D721Med (cell line): ENCODE results near the gene CHI3L1.

Experiments
- DNase-seq: peaks from one replicate; pipeline ENCODE4 v3.0.0; 2011; ENCODE audit warnings: low spot score; ENCODE audit not compliant: insufficient read length
- FAIRE-seq: peaks from 2 replicates; lab custom pipeline; 2011; peaks lifted over from hg19 to GRCh38; lab: Jason Lieb, UNC
- CTCF ChIP-seq: IDR thresholded peaks from 2 replicates; pipeline ENCODE4 v1.5.1; 2012; ENCODE audit warnings: mild to moderate bottlenecking, control low read depth; ENCODE audit not compliant: insufficient read depth; ENCODE audit errors: missing control alignments

Gene CHI3L1

DNA sequence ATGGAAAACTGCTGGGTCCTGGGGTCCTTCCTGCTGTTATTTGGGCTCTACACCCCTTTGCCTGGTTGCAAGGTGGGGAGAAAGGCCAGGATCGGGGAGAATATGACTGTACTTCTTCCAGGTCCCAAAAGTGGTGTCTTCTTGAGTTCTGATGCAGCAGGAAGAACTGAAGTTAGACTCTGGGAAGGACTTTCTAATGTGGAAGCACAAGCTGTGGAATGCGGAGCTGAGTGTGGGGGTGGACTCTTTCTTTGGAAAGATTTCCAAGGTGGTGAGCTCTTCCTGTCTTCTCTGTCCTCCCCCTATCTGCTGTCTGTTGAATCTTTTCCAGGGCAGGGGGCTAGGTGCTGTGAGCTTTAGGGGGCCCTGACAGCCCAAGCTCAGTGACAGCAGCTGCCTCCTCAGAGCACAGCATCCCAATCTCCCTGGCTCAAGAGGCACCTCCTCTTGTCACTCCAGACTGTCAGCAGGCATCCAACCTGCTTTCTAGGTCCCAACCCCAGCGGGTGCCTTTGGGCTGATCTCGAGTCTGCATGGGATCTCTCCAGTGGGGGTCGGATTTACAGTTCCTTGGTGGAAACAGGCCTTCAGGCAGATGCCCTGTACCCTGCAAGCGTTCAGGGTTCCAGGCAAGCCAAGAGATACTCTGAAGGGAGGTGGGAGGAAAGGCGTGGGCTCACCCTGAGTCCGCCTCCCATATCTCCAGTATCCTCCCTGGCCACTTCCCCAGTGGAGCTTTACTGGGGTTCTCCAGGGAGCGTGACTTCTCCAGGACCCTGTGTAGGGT is 35.8 kb downstream of the CHI3L1 start:
- no peak for TF ChIP-seq CTCF
- FAIRE-seq (no peak), DNase-seq (no peak)

DNA sequence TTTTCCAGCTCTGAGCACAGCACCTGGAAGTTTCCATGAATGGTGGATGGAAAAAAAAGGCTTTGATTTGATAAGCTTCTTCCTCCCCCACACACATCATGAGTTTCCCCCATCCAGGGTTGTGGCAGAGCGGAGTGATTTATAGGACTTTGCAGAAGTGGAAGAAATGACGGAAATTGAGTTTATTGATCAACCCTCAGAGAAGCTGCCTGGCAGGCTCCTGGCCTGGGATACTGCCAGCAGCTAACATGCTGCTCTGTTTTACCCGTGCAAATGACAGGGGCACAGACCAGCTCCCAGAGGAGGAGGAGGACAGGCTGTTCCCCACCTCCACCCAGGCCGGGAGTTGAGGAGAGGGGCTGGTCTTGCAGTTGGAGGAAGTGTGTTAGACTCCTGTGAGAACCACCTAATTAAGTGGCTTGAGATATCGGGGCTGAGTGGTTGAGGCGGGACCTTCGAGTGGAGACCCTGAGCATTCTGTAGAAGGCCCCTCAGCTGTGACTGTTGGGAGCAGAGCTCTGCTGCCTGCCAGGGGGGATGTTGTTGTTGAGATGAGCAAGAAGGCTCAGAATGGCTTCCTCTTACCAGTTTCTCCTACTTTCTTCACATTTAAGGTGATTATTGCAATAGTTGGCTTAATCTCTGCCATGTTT is 37.2 kb downstream of the CHI3L1 start:
- no peak for DNase-seq
- TF ChIP-seq CTCF: no peak

DNA sequence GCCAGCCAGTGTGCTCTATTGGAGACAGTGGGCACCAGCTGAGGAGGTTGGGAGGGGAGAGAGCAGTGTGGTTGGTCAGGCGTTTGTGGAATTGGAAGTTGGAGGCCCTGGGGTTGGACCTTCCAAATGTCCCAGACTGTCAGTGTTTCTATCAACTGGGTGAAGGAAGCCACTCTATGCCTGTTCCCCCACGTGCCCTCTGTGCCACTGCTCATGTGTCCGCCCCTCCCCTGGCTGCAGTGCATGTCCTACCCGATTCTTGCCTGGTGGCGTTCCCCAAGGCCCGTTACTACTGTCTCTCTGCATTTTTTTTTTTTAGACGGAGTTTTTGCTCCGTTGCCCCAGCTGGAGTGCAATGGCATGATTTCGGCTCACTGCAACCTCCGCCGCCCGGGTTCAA is 37.9 kb downstream of the CHI3L1 start:
- DNase-seq (no peak), FAIRE-seq (no peak)
- TF ChIP-seq CTCF: no peak

More for the DNA sequence above, 37.2 kb downstream of the CHI3L1 start:
- FAIRE-seq: no peak

- no peak for DNase-seq
- TF ChIP-seq CTCF: no peak
- FAIRE-seq: no peak
Measured at GRCh38 chr1:203148127-203148526, 38.4 kb downstream of the CHI3L1 start.

- no peak for FAIRE-seq
- no peak for TF ChIP-seq CTCF
- no peak for DNase-seq
Measured at GRCh38 chr1:203147376-203147775, 39.1 kb downstream of the CHI3L1 start.

- FAIRE-seq (no peak), DNase-seq (no peak)
- no peak for TF ChIP-seq CTCF
Measured at GRCh38 chr1:203146537-203146936, 40.0 kb downstream of the CHI3L1 start.

DNA sequence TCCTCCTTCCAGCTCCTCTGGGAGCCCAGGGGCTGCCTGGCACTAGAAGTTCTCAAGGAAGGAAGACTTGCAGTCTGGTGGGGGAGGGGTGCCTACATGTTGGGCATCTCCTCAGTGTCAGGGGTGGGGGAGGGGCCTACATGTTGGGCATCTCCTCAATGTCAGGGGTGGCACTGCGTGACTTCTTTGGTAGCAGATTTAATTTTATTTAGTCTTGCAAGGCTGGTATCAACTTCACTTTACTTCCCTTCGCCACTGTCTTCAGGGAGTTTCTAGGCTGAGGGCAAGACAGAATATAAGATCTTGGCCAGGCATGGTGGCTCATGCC is 40.5 kb downstream of the CHI3L1 start:
- no peak for FAIRE-seq
- TF ChIP-seq CTCF: no peak
- DNase-seq: no peak
